ENCODE data around the gene CCDC71L.

The CCDC71L gene

DNA sequence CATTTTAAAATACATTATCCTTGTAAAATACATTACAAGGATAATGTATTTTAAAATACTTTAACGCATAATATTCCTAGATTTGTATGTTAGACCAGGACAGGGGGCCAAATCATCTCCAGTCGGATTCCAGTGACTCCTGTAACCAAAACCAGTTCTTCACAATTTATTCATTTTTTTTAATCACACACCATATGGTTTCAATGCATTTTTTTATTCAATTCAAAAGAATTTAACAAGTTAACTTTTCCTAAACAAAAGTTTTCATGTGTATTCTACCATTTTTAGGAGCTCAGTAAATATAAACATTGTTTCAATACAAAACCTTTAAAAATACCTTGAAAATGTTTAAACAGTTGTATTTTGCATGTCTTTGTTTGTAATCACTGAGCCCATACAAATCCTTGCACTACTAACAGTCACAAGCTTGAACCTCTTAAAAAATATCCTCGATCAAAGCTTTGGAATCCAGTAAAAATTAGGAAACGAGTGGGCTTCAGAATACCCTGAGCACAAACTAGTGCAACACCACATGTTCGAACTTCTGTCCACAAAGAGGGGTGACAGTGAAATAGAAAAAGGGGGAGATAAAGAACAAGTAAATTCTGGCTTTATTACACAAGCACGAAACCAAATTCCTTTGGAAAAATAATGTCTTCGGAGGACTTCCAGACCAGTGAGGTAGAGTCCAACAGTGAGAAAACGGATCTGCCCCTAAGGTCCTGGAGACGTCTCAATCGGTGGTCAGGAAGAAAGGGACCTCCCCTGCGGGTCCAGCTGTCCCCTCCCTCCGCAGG lies 1.6 kb downstream of the CCDC71L start:
- DNase-seq (ENCODE audit: low read depth): no peak

DNA sequence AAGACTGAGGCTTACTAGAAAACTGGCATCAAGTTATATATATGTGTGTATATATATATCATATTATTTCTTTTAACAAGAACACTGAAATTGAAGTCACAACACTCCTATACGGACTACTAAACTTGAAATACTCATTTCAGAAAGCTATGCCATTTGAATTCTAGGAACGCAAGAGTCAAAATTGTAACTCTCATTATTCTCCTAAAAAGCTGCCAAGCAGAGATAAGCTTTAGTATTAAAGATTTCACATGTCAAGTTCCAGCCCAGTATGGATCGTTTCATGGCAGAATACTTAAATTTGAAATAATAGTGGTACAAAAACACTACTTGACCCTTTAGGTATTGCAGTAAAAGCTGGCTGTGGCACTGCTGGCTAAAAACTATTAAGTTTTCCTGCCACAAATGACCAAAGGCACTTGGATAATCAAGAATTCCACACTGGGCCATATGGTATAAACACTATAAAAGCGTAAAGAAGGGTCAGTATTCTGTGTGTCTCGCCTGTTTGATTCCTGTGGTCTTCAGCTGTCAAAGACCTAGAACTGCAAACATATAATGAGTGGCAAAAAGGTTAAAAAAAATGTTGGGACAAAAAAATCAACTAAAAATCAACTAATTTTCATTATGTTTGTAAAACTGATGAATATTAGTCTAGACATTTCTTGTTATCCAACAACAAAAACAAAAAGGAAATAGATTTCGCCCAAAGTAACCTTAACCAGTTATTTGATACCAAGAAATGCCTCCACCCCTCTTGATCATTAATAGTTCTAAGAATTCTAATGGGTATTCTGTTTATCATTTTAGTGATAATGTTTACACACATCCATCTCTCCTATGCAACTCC lies 2.4 kb downstream of the CCDC71L start:
- DNase-seq (ENCODE audit: low read depth): no peak

GRCh38 chr7:106657085-106657991 lies 3.6 kb downstream of the CCDC71L start:
- no peak for DNase-seq (ENCODE audit: low read depth)

DNA sequence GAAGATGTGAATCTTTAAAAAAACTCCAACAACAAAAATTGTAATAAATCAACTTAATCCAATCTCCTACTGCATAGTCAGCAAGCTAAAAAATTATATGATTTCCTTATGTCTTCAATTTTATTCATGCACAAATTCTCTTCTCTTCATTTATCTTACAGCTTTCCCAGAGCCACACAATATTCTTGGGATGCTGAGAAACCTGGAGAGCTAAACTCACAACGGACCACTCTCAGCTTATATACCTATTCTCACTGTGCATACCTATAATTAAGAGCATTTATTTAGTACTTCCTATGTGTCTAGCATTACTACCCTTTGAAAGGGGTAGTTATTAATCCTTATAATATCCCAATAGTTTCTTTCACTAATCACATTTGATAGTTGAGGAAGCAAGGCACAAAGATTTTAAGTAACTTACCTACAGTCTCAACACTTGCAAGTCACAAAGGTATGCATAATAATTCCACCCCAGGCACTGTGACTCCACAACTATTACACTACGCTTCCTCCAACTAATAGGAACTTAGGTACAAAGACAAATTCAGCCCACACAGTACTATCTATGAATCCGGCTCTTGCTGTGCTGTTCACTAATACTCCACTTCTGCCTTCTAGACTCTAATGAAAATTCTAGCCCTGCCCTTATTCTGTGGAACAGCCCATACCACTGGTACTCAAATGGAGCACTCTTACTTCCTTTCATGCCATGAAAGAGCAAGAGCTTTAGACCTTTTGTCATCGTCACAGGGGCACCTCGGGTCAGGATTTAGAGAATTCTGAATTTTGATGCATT lies 5.1 kb downstream of the CCDC71L start:
- no peak for DNase-seq (ENCODE audit: low read depth)

GRCh38 chr7:106653488-106653887 lies 7.5 kb downstream of the CCDC71L start:
- no peak for DNase-seq (ENCODE audit: low read depth)

GRCh38 chr7:106652909-106653308 lies 8.0 kb downstream of the CCDC71L start:
- no peak for DNase-seq (ENCODE audit: low read depth)

DNA sequence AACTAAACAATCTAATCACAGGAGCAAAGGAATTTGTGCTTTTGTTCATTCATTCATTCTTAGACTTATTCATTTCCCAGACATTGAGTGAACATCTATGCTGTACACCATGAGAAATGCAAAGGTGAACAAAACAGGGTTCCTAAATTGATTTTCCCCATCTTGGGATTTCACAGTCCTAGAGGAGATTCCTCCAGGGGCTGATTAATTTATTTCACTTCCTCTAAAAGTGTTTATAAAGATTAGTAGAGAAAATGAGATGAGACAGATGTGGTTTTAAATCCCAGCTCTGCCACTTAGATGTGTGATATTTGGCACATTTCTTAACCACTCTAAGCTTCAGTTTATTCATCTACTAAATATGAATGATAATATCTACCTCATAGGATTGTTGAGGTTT lies 8.9 kb downstream of the CCDC71L start:
- no peak for DNase-seq (ENCODE audit: low read depth)

GRCh38 chr7:106646256-106646655 lies 14.7 kb downstream of the CCDC71L start:
- DNase-seq (ENCODE audit: low read depth): no peak

DNA sequence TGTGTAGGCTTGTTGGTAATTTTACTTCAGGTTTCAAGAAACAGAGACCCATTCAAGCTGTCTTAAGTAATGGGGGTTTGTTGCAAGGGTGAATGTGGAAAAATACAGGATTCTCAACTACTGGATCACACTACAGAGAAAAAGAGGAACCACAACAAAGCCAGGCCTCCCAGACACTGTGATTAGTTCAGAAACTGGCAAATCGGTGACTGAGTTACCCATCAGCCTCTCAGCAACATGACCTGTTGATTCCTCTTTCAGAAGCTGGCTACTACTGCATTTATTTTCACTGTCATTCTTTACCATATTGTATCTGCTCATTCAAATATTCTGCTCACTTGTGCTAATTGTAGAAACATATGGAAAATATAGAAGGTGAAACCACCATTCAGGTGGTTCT lies 16.0 kb downstream of the CCDC71L start:
- no peak for DNase-seq (ENCODE audit: low read depth)

GRCh38 chr7:106643216-106644000 lies 17.6 kb downstream of the CCDC71L start:
- DNase-seq (ENCODE audit: low read depth): no peak

DNA sequence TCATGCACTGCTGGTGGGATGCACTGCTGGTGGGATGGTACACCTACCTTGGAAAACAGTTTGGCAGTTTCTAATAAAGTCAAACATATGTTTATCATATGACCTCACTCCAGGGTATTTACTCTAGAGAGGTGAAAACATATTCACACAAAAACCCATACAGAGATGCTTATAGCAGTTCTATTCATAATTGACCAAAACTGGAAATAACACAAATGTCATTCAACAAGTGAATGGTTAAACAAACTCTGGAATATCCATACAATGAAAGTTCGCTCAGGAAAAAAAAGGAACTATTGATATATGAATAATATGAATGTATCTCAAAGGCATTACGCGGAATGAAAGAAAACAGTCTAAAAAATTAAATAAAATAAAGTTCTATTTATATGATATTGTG lies 19.5 kb downstream of the CCDC71L start:
- DNase-seq (ENCODE audit: low read depth): no peak

DNA sequence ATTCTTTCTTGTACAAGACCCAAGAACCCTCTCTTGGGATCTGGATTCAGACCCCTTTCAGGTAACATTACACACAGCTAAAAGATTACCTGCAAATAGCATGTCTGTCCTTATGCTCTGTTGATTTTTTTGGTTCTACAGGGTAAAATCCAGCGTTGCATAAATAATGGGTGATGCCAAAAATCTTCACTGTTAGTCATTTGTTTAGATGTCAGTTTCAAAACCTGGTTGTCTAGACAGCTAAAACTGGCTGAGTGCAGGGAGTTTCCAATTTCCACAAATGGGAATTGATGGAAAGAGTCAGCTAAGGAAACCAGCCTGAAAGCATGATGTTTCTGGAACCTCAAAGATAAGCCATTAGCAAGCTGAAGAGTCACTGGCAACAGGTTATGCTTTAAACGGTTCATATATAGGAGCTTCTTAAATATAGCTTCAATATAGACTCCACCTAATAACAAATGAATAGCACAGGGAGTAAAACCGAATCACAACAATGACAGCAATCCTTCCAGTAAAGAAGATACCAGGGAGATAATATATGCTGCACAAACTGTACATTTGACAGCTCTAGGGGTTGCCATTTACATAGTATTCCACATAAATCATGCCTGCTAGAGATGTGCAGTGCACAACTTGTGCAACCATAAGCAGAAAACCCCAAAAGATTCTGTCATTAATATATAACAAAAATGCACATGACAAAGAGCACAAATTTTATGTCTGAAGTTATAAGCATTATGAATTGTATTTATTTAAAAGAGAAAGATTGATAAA lies 20.4 kb downstream of the CCDC71L start:
- DNase-seq (ENCODE audit: low read depth): no peak

DNA sequence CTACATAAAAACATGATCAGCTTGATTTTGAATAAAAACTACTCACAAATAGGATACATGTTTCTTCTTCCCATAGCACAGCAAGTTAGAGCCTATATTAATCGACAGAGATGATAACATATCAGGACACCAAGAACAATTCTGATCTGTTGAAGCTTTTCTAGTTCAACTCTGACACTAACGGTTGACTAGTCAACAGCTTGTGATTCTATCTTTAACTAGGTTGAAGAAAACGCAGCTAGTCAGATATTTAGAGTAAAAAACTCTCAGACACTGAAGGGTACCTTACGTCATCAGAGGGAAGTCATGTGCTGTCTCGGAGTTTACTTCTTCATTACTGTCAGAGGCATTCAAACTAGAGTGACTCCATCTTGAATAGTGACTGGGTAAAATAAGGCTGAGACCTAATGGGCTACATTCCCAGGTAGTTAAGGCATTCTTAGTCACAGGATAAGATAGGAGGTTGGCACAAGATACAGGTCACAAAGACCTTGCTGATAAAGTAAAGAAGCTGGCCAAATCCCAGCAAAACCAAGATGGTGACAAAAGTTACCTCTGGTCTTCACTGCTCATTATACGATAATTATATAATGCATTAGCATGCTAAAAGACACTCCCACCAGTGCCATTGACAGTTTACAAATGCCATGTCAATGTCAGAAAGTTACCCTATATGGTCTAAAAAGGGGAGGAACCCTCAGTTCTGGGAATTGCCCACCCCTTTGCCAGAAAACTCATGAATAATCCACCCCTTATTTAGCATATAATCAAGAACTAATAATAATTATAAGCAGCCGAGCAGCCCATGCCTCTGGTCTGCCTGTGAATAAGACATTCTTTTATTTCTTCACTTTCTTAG lies 21.3 kb downstream of the CCDC71L start:
- DNase-seq (ENCODE audit: low read depth): no peak

- no peak for DNase-seq (ENCODE audit: low read depth)
Measured at GRCh38 chr7:106635411-106635810, 25.5 kb downstream of the CCDC71L start.

GRCh38 chr7:106634958-106635357 lies 26.0 kb downstream of the CCDC71L start:
- DNase-seq (ENCODE audit: low read depth): no peak

GRCh38 chr7:106630648-106631047 lies 30.3 kb downstream of the CCDC71L start:
- DNase-seq (ENCODE audit: low read depth): no peak

DNA sequence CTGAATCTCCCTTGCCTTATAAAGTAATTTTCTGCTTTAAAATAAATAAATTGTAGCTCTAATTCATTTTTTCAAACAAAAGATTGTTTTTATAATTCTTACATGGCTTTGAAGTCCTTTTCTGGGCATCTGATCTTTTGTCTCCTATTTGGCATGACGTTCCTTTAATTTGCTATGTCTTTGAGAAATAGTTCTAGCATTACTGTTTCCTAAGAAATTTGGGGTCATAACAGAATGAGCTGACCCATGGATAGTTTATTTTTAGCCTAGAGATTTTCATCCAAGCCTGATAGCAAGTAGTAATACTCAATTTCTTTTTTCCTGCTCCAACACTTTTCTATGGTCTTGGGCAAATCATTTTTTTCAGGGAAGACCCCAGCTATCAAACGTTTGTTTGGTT lies 31.4 kb downstream of the CCDC71L start:
- DNase-seq (ENCODE audit: low read depth): no peak

GRCh38 chr7:106626376-106627164 lies 34.4 kb downstream of the CCDC71L start:
- no peak for DNase-seq (ENCODE audit: low read depth)

Data from stimulated activated CD8-positive, alpha-beta memory T cell treated with anti-CD3 and anti-CD28 coated beads, Interleukin-15, amount 100 ng/mL, for 1 hour (primary cell).